Measurements from ENCODE around the gene CDH23.
A peak's percentile ranks its signal among the peaks of the same experiment; 100 is the strongest.

The CDH23 gene

DNA sequence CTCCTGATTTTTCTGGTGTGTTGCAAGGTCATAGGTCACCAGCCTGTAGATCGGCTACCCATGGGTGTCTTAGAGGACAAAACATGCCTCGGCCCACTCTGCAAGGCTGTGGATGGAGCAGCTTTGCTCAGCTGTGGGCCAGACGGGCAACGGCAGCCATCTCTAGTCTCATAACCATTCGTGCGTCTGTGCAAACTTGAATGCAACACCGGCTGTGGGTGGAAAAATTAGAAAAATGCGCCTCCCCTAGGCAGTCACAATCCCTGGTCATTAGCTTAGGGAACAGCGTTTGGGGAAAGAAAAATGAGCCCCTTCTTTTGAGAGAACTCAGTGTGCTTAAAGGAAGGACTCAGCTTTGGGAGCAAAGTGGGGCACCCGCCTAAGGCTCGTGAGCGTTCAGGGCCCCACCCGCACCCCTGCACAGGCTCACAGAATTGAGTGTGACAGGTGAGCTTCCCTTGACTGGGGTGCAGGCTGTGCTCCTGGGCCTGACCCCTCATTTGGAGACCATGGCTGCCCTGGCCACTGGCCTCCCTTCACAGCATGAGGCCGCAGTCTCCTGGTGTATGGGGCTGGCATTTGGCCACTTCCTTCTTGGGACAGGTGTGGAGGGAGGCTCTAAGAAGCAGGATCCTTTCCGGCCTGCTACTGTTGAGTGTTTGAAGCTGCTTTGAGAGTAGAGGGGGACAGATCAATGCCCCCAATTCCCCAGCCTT, 174.9 kb downstream of the CDH23 start:
- H3K9me3 ChIP-seq (ENCODE audit: control insufficient read depth in 5 of 5, low read length in 5 of 5): no peaks in the 10 kb centered on the region
- H3K4me3 ChIP-seq (ENCODE audit: low read depth in 1 of 5, low read length in 5 of 5): no peak overlapping the region
- peaks cover 0 to 18% (median 16%) of the 10 kb centered on the region in 5 donors for H3K4me1 ChIP-seq (ENCODE audit: control insufficient read depth in 5 of 5, insufficient read depth in 5 of 5, low read length in 5 of 5)
- H3K27ac ChIP-seq (ENCODE audit: low read depth, low read length): no peak overlapping the region
- no peaks in the 10 kb centered on the region for H3K27me3 ChIP-seq (ENCODE audit: control insufficient read depth in 5 of 5, insufficient read depth in 4 of 5, low read length in 5 of 5)
- no peak overlapping the region for H3K9ac ChIP-seq (ENCODE audit: low read length in 5 of 5)
- peaks cover 0 to 10% (median 4%) of the 10 kb centered on the region in 5 donors for H3K36me3 ChIP-seq (ENCODE audit: control insufficient read depth in 5 of 5, insufficient read depth in 5 of 5, low read length in 5 of 5)

GRCh38 chr10:71572962-71573361, 176.2 kb downstream of the CDH23 start:
- no peaks in the 10 kb centered on the region for H3K27me3 ChIP-seq (ENCODE audit: control insufficient read depth in 5 of 5, insufficient read depth in 4 of 5, low read length in 5 of 5)
- H3K27ac ChIP-seq (ENCODE audit: low read depth, low read length): no peak overlapping the region
- H3K9me3 ChIP-seq (ENCODE audit: control insufficient read depth in 5 of 5, low read length in 5 of 5): no peaks in the 10 kb centered on the region
- peaks cover 0 to 8% (median 4%) of the 10 kb centered on the region in 5 donors for H3K36me3 ChIP-seq (ENCODE audit: control insufficient read depth in 5 of 5, insufficient read depth in 5 of 5, low read length in 5 of 5)
- H3K4me3 ChIP-seq (ENCODE audit: low read depth in 1 of 5, low read length in 5 of 5): no peak overlapping the region
- H3K4me1 ChIP-seq (ENCODE audit: control insufficient read depth in 5 of 5, insufficient read depth in 5 of 5, low read length in 5 of 5): peaks cover 0 to 18% (median 16%) of the 10 kb centered on the region in 5 donors
- H3K9ac ChIP-seq (ENCODE audit: low read length in 5 of 5): no peak overlapping the region

GRCh38 chr10:71573562-71574518, 177.1 kb downstream of the CDH23 start:
- Histone ChIP-seq H3K9me3 (ENCODE audit: control insufficient read depth in 5 of 5, low read length in 5 of 5) (no peaks in the 10 kb centered on the region), H3K4me3 (ENCODE audit: low read depth in 1 of 5, low read length in 5 of 5) (no peak overlapping the region), H3K4me1 (ENCODE audit: control insufficient read depth in 5 of 5, insufficient read depth in 5 of 5, low read length in 5 of 5) (peaks cover 0 to 18% (median 16%) of the 10 kb centered on the region in 5 donors), H3K27me3 (ENCODE audit: control insufficient read depth in 5 of 5, insufficient read depth in 4 of 5, low read length in 5 of 5) (no peaks in the 10 kb centered on the region), H3K27ac (ENCODE audit: low read depth, low read length) (no peak overlapping the region), H3K9ac (ENCODE audit: low read length in 5 of 5) (no peak overlapping the region), H3K36me3 (ENCODE audit: control insufficient read depth in 5 of 5, insufficient read depth in 5 of 5, low read length in 5 of 5) (peaks cover 0 to 8% (median 4%) of the 10 kb centered on the region in 5 donors)

- no peak overlapping the region for H3K27ac ChIP-seq (ENCODE audit: low read depth, low read length)
- no peaks in the 10 kb centered on the region for H3K9me3 ChIP-seq (ENCODE audit: control insufficient read depth in 5 of 5, low read length in 5 of 5)
- H3K4me3 ChIP-seq (ENCODE audit: low read depth in 1 of 5, low read length in 5 of 5): no peak overlapping the region
- peak overlapping the region in 1 of 5 donors; percentile 7 for H3K9ac ChIP-seq (ENCODE audit: low read length in 5 of 5)
- peaks cover 0 to 10% (median 4%) of the 10 kb centered on the region in 5 donors for H3K36me3 ChIP-seq (ENCODE audit: control insufficient read depth in 5 of 5, insufficient read depth in 5 of 5, low read length in 5 of 5)
- peaks cover 0 to 18% (median 16%) of the 10 kb centered on the region in 5 donors for H3K4me1 ChIP-seq (ENCODE audit: control insufficient read depth in 5 of 5, insufficient read depth in 5 of 5, low read length in 5 of 5)
- H3K27me3 ChIP-seq (ENCODE audit: control insufficient read depth in 5 of 5, insufficient read depth in 4 of 5, low read length in 5 of 5): no peaks in the 10 kb centered on the region
Measured at GRCh38 chr10:71575451-71575850, 178.7 kb downstream of the CDH23 start.

DNA sequence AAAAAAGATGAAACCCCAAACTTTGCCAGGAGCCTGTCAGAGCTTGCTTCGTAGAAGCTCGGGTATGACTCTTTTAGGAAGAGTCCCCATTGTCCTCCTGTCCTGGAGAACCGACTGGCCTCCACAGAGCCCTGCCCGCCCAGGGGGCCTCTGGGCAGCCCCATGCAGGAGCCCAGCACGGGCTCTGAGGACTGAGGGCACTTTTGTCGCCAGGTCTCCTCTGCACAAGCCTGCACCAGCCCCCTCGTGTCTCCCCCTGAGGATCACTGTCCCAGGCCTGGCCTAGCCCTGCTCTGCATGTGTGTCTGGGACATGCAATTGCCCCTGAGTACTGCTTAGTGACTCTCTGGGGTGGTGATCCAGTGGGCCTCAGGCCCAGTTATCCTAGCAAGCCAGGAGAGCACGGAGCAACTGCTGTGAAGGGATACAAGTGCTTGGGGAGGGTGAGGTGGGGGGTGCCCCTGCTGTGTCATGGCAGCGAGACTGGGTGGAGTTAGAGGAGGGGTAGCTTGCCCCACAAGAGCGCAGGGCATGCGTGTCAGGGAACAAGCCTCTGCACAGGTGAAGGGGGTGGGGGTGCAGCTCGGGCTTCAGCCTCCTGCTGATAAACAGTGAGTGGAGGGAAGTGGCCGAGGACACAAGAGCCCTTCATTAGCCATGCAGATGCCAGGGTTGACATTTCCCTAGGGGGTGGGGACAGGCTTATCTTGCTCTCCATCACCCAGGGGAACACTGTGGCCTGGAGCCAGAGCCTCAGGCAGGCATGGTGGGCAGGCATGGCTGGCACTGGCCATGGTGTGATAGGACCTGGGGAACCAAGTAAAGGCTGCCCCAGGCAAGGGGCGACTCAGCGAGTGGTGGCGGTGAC, 179.4 kb downstream of the CDH23 start:
- Histone ChIP-seq H3K9me3 (ENCODE audit: control insufficient read depth in 5 of 5, low read length in 5 of 5) (no peaks in the 10 kb centered on the region), H3K27me3 (ENCODE audit: control insufficient read depth in 5 of 5, insufficient read depth in 4 of 5, low read length in 5 of 5) (no peaks in the 10 kb centered on the region), H3K9ac (ENCODE audit: low read length in 5 of 5) (no peak overlapping the region), H3K36me3 (ENCODE audit: control insufficient read depth in 5 of 5, insufficient read depth in 5 of 5, low read length in 5 of 5) (peaks cover 0 to 7% (median 4%) of the 10 kb centered on the region in 5 donors), H3K4me1 (ENCODE audit: control insufficient read depth in 5 of 5, insufficient read depth in 5 of 5, low read length in 5 of 5) (peaks cover 0 to 18% (median 16%) of the 10 kb centered on the region in 5 donors), H3K27ac (ENCODE audit: low read depth, low read length) (no peak overlapping the region), H3K4me3 (ENCODE audit: low read depth in 1 of 5, low read length in 5 of 5) (no peak overlapping the region)

GRCh38 chr10:71576842-71577241, 180.1 kb downstream of the CDH23 start:
- Histone ChIP-seq H3K9me3 (ENCODE audit: control insufficient read depth in 5 of 5, low read length in 5 of 5) (no peaks in the 10 kb centered on the region), H3K27ac (ENCODE audit: low read depth, low read length) (no peak overlapping the region), H3K36me3 (ENCODE audit: control insufficient read depth in 5 of 5, insufficient read depth in 5 of 5, low read length in 5 of 5) (peaks cover 0 to 6% (median 2%) of the 10 kb centered on the region in 5 donors), H3K9ac (ENCODE audit: low read length in 5 of 5) (no peak overlapping the region), H3K4me3 (ENCODE audit: low read depth in 1 of 5, low read length in 5 of 5) (no peak overlapping the region), H3K4me1 (ENCODE audit: control insufficient read depth in 5 of 5, insufficient read depth in 5 of 5, low read length in 5 of 5) (peaks cover 0 to 18% (median 16%) of the 10 kb centered on the region in 5 donors), H3K27me3 (ENCODE audit: control insufficient read depth in 5 of 5, insufficient read depth in 4 of 5, low read length in 5 of 5) (no peaks in the 10 kb centered on the region)

GRCh38 chr10:71577345-71577744, 180.6 kb downstream of the CDH23 start:
- Histone ChIP-seq H3K4me1 (ENCODE audit: control insufficient read depth in 5 of 5, insufficient read depth in 5 of 5, low read length in 5 of 5) (peaks cover 0 to 18% (median 16%) of the 10 kb centered on the region in 5 donors), H3K9me3 (ENCODE audit: control insufficient read depth in 5 of 5, low read length in 5 of 5) (no peaks in the 10 kb centered on the region), H3K27ac (ENCODE audit: low read depth, low read length) (no peak overlapping the region), H3K27me3 (ENCODE audit: control insufficient read depth in 5 of 5, insufficient read depth in 4 of 5, low read length in 5 of 5) (no peaks in the 10 kb centered on the region), H3K9ac (ENCODE audit: low read length in 5 of 5) (no peak overlapping the region), H3K4me3 (ENCODE audit: low read depth in 1 of 5, low read length in 5 of 5) (no peak overlapping the region), H3K36me3 (ENCODE audit: control insufficient read depth in 5 of 5, insufficient read depth in 5 of 5, low read length in 5 of 5) (peaks cover 0 to 6% (median 0%) of the 10 kb centered on the region in 5 donors)

DNA sequence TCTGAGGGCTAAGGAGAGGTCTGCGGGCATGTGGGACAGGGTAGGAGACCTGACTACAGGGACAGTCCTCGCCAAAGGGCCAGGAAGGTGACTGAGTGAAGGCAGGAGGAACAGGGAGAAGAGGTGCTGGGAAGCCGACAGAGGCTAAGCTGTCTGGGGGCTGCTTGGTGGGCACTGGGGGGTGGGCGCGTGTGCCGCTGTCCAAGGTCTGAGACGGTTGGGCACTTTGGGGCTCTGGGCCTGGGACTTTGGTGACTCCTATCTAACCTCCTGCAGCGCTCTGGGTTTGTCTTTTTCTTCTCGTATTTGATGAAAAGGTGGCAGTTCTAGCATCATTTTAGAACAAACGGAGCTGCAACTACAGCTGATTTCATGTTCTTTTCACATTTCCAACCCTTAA, 181.3 kb downstream of the CDH23 start:
- Histone ChIP-seq H3K9ac (ENCODE audit: low read length in 5 of 5) (no peak overlapping the region), H3K27ac (ENCODE audit: low read depth, low read length) (no peak overlapping the region), H3K4me1 (ENCODE audit: control insufficient read depth in 5 of 5, insufficient read depth in 5 of 5, low read length in 5 of 5) (peaks cover 0 to 18% (median 16%) of the 10 kb centered on the region in 5 donors)

GRCh38 chr10:71579668-71580067, 182.9 kb downstream of the CDH23 start:
- H3K4me3 ChIP-seq (ENCODE audit: low read depth in 1 of 5, low read length in 5 of 5): no peak overlapping the region
- peaks cover 0 to 18% (median 16%) of the 10 kb centered on the region in 5 donors for H3K4me1 ChIP-seq (ENCODE audit: control insufficient read depth in 5 of 5, insufficient read depth in 5 of 5, low read length in 5 of 5)
- no peaks in the 10 kb centered on the region for H3K27me3 ChIP-seq (ENCODE audit: control insufficient read depth in 5 of 5, insufficient read depth in 4 of 5, low read length in 5 of 5)
- peaks cover 0 to 4% (median 3%) of the 10 kb centered on the region in 5 donors for H3K36me3 ChIP-seq (ENCODE audit: control insufficient read depth in 5 of 5, insufficient read depth in 5 of 5, low read length in 5 of 5)
- H3K9ac ChIP-seq (ENCODE audit: low read length in 5 of 5): no peak overlapping the region
- H3K9me3 ChIP-seq (ENCODE audit: control insufficient read depth in 5 of 5, low read length in 5 of 5): no peaks in the 10 kb centered on the region
- H3K27ac ChIP-seq (ENCODE audit: low read depth, low read length): no peak overlapping the region

More for the DNA sequence above, 181.3 kb downstream of the CDH23 start:
- Histone ChIP-seq H3K36me3 (ENCODE audit: control insufficient read depth in 5 of 5, insufficient read depth in 5 of 5, low read length in 5 of 5) (peaks cover 0 to 6% (median 0%) of the 10 kb centered on the region in 5 donors), H3K4me3 (ENCODE audit: low read depth in 1 of 5, low read length in 5 of 5) (no peak overlapping the region), H3K27me3 (ENCODE audit: control insufficient read depth in 5 of 5, insufficient read depth in 4 of 5, low read length in 5 of 5) (no peaks in the 10 kb centered on the region), H3K9me3 (ENCODE audit: control insufficient read depth in 5 of 5, low read length in 5 of 5) (no peaks in the 10 kb centered on the region)

Data from subcutaneous abdominal adipose tissue (tissue), 5 donors.